Measurements from ENCODE around the gene PLET1. TPM values are rescaled to one million over a fixed set of nuclear protein-coding genes. Genes with fewer than 3 reads are reported as not detected.

PLET1 gene
- total and polyA plus RNA-seq, 2 of the 8 experiments (the other 6 are each of a cell fraction or from before 2014, with no cell fraction given): not detected

DNA sequence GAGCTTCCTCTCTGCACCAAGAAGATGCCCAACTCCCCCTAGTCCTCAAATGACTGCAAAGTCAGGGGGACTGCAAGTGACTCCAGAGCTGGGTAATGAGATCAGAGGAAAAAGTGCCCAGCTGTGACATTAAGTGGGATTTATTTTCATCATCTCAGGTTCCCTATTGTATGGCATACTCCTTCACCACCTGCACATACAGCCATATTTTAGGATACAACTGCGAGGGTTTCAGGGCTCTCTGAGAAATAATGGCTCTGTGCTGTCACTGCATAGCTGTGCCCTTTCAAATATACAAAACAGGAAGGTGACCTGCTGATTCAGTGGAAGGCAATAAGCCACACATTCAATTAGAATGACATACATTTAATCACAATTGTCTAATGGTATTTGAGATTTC, 45.6 kb upstream of the PLET1 start:
- no peak overlapping the region for H2BK5ac ChIP-seq (ENCODE audit: low read depth, low read length)
- no peak for FAIRE-seq
- H3K56ac ChIP-seq (replicated peaks; ENCODE audit: insufficient read length, low read depth, low read length): no peak overlapping the region
- no peak overlapping the region for H3K18ac ChIP-seq (ENCODE audit: extremely low read depth, low read length)
- no peak overlapping the region for H3K4ac ChIP-seq (replicated peaks; ENCODE audit: insufficient read length, low read depth, low read length)
- 0 out of 4 replicates have a peak, but pooled peaks cover 4 to 5% of the 10 kb centered on the region in 2 experiments for H3K9me3 ChIP-seq (ENCODE audit: insufficient read depth in 2 of 2, low read depth in 1 of 2, low read length in 1 of 2)
- H3K79me2 ChIP-seq (ENCODE audit: control insufficient read depth in 1 of 2, insufficient read depth in 2 of 2, low read length in 2 of 2): no peaks in the 10 kb centered on the region
- H3K14ac ChIP-seq (ENCODE audit: insufficient read length): no peak overlapping the region
- H3K23ac ChIP-seq (ENCODE audit: insufficient read length): no peak overlapping the region
- DNase-seq (ENCODE audit: low read depth in 1 of 2, low spot score in 2 of 2): no peak
- no peak overlapping the region for H3K4me3 ChIP-seq (ENCODE audit: extremely low read depth in 1 of 4, insufficient read depth in 2 of 4, low read depth in 3 of 4, low read length in 4 of 4)
- no peak overlapping the region for H2BK120ac ChIP-seq (replicated peaks; ENCODE audit: low read depth, low read length)
- H2AK5ac ChIP-seq (ENCODE audit: low read depth, low read length): no peak overlapping the region
- H2BK15ac ChIP-seq (ENCODE audit: low read length): no peak overlapping the region
- H3K4me2 ChIP-seq (ENCODE audit: insufficient read depth in 1 of 2, low read depth in 2 of 2, low read length in 2 of 2): no peak overlapping the region
- no peak overlapping the region for H4K91ac ChIP-seq (replicated peaks; ENCODE audit: insufficient read length, low read length)
- H4K5ac ChIP-seq (ENCODE audit: insufficient read length, low read depth, low read length): no peak overlapping the region
- H2AFZ ChIP-seq (ENCODE audit: low read length): no peak overlapping the region
- ChIA-PET CTCF (ENCODE audit: partially characterized antibody) (interaction anchor here (0.6 to 1.0 kb wide), 2 partner anchors 26 to 192 kb away, joined by 3 to 5 read pairs; no protein-coding TSS in a partner anchor), POLR2A (ENCODE audit: partially characterized antibody) (no interaction called here)
- H3K79me1 ChIP-seq (ENCODE audit: low read depth, low read length): no peaks in the 10 kb centered on the region
- no peak overlapping the region for H3K27ac ChIP-seq (ENCODE audit: low read depth, low read length)
- H3K4me1 ChIP-seq (replicated peaks in 1 of 4; ENCODE audit: control insufficient read depth in 3 of 4, insufficient read depth in 4 of 4, low read length in 3 of 4): peaks cover 0 to 5% (median 2%) of the 10 kb centered on the region in 4 experiments; a peak in 4 of 7 replicates
- H3K36me3 ChIP-seq (ENCODE audit: control insufficient read depth in 2 of 4, insufficient read depth in 4 of 4, low read length in 3 of 4): no peaks in the 10 kb centered on the region
- H2BK20ac ChIP-seq (ENCODE audit: low read length): no peak overlapping the region
- no peaks in the 10 kb centered on the region for H4K20me1 ChIP-seq (replicated peaks in 1 of 2; ENCODE audit: control insufficient read depth in 1 of 2, insufficient read depth in 2 of 2, low read length in 2 of 2)
- H3K27me3 ChIP-seq (replicated peaks in 1 of 4; ENCODE audit: control insufficient read depth in 3 of 4, extremely low read depth in 1 of 4, insufficient read depth in 3 of 4, low read length in 3 of 4): no peaks in the 10 kb centered on the region
- WGBS, 2 experiments (ENCODE audit: extremely low coverage in 1 of 2, insufficient coverage in 1 of 2, insufficient read length in 1 of 2, insufficient replicate concordance in 2 of 2, low coverage in 1 of 2, low lambda C conversion rate in 2 of 2, missing lambda C conversion rate in 1 of 2): 88% methylated on average over 1 of the region's 1 CpG; no CpG with 5 or more reads in 1 of the 2 experiments
- H3K23me2 ChIP-seq (ENCODE audit: low read depth, low read length): no peaks in the 10 kb centered on the region; the same call in 1 of the 2 replicates
- no peak overlapping the region for H4K8ac ChIP-seq (ENCODE audit: extremely low read depth, insufficient read depth, low read length)
- H2BK12ac ChIP-seq (ENCODE audit: low read depth, low read length): no peak overlapping the region
- H3K9ac ChIP-seq (replicated peaks in 1 of 4; ENCODE audit: extremely low read depth in 1 of 4, low read depth in 3 of 4, low read length in 3 of 4): no peak overlapping the region
- TF ChIP-seq CBX5 (IDR thresholded peaks at IDR 0.05; ENCODE audit: low read depth, low read length) (no peak), CREB1 (IDR thresholded peaks at IDR 0.05) (no peak), CTBP2 (IDR thresholded peaks at IDR 0.05; ENCODE audit: borderline replicate concordance, insufficient read depth, insufficient read length, low read length) (no peak), NANOG (IDR thresholded peaks at IDR 0.05; ENCODE audit: insufficient read depth, low read depth, low read length, poor library complexity, severe bottlenecking) (no peak), GABPA (IDR thresholded peaks at IDR 0.05; ENCODE audit: borderline replicate concordance, insufficient read depth, low read length) (no peak), RBBP5 (IDR thresholded peaks at IDR 0.05; ENCODE audit: borderline replicate concordance, low read depth, low read length) (no peak), HDAC2 (IDR thresholded peaks at IDR 0.05; ENCODE audit: borderline replicate concordance in 1 of 2, low read depth in 2 of 2, low read length in 2 of 2) (no peak), EGR1 (IDR thresholded peaks at IDR 0.05; ENCODE audit: borderline replicate concordance, low read depth, low read length) (no peak), JUN (IDR thresholded peaks at IDR 0.05; ENCODE audit: low read depth, low read length) (no peak), TBP (IDR thresholded peaks at IDR 0.05; ENCODE audit: low read depth, low read length) (no peak), RXRA (IDR thresholded peaks at IDR 0.05; ENCODE audit: insufficient read depth, low read depth, low read length) (no peak), RFX5 (IDR thresholded peaks at IDR 0.05; ENCODE audit: borderline replicate concordance, low read depth, low read length) (no peak), POLR2AphosphoS5 (IDR thresholded peaks at IDR 0.05; ENCODE audit: low read depth, low read length) (no peak)
